Mesenteric fat pad (tissue), 1 donor: ENCODE measurements around the gene RNF220. TPM values are rescaled to one million over a fixed set of nuclear protein-coding genes. Genes with fewer than 3 reads are reported as not detected.

ENCODE experiments used
- DNase-seq: peaks from one replicate; pipeline ENCODE4 v3.0.0-alpha.2; 2020; ENCODE audit warnings: low spot score
- total RNA-seq: library from RNA; stranded (reverse); fragmentation: NEBNext Ultra II Directional; extraction: Animal tissue kit (Norgen Biotek cat#: 25700); gene quantifications from one replicate; pipeline ENCODE4 v1.2.1, GENCODE V29; 2021
- donor health status: DM: yes; HTN: yes; CAD: no.

RNF220 gene
- total RNA-seq, 1 donor from 2014 or later: 60.1 TPM

- no peak for DNase-seq
Measured at GRCh38 chr1:44519035-44519676, 114.1 kb downstream of the RNF220 start.

GRCh38 chr1:44521378-44522080 lies 116.5 kb downstream of the RNF220 start:
- DNase-seq: no peak

- no peak for DNase-seq
Measured at GRCh38 chr1:44523593-44524591, 118.8 kb downstream of the RNF220 start.

GRCh38 chr1:44524655-44525500 lies 119.8 kb downstream of the RNF220 start:
- DNase-seq: no peak

GRCh38 chr1:44526295-44527073 lies 121.4 kb downstream of the RNF220 start:
- DNase-seq: no peak

GRCh38 chr1:44531785-44532566 lies 126.9 kb downstream of the RNF220 start:
- DNase-seq: no peak

- no peak for DNase-seq
Measured at GRCh38 chr1:44532567-44532944, 127.5 kb downstream of the RNF220 start.

- no peak for DNase-seq
Measured at GRCh38 chr1:44534771-44535170, 129.7 kb downstream of the RNF220 start.

GRCh38 chr1:44536357-44537209 lies 131.5 kb downstream of the RNF220 start:
- no peak for DNase-seq

GRCh38 chr1:44537538-44537937 lies 132.5 kb downstream of the RNF220 start:
- no peak for DNase-seq

GRCh38 chr1:44537956-44538355 lies 132.9 kb downstream of the RNF220 start:
- DNase-seq: no peak

GRCh38 chr1:44539991-44540730 lies 135.1 kb downstream of the RNF220 start:
- DNase-seq: peak; percentile 51

GRCh38 chr1:44542420-44543063 lies 137.5 kb downstream of the RNF220 start:
- no peak for DNase-seq

GRCh38 chr1:44543064-44543744 lies 138.1 kb downstream of the RNF220 start:
- DNase-seq: no peak

- DNase-seq: no peak
Measured at GRCh38 chr1:44543786-44544185, 138.7 kb downstream of the RNF220 start.

- DNase-seq: no peak
Measured at GRCh38 chr1:44544960-44545359, 139.9 kb downstream of the RNF220 start.
